H1 (cell line): ENCODE measurements around the gene CUL4A. TPM values are rescaled to one million over a fixed set of nuclear protein-coding genes. Genes with fewer than 3 reads are reported as not detected.

Experiments used
- CHD7 ChIP-seq: fragments of 300-600 bp; sonication (generic); IDR thresholded peaks from 2 replicates; pipeline ENCODE4 v1.7.1; 2012; ENCODE audit warnings: low read length, moderate library complexity, mild to moderate bottlenecking, inconsistent platforms; ENCODE audit not compliant: insufficient replicate concordance
- EP300 ChIP-seq, 2 experiments: IDR thresholded peaks; 1 replicate in 1 of 2; 2 replicates in 1 of 2; pipeline ENCODE4 v1.6.1; 2011 to 2012; ENCODE audit warnings: low read depth in 2 of 2, low read length in 2 of 2, mild to moderate bottlenecking in 2 of 2, borderline replicate concordance in 1 of 2, inconsistent platforms in 1 of 2, moderate library complexity in 1 of 2
- TBP ChIP-seq: IDR thresholded peaks from 2 replicates; pipeline ENCODE4 v1.6.1; 2011; ENCODE audit warnings: low read depth, low read length, improper control_type of control experiment
- polyA plus RNA-seq, 7 experiments: library from polyadenylated mRNA; depleted of rRNA in 3 of 7; stranded (reverse) in 5 of 7; unstranded in 2 of 7; fragments of >200 nt in 5 of 7; fragments of 200-250 nt in 2 of 7; gene quantifications; 1 replicate in 5 of 7; 2 replicates in 1 of 7; 4 replicates in 1 of 7; pipeline versions ENCODE4 v1.2.1 to v1.2.3, GENCODE V29; 2011 to 2013; ENCODE audit warnings: missing spikeins in 2 of 7, mixed read lengths in 2 of 7
- total RNA-seq: library from RNA; stranded (reverse); fragmentation: NEBNext Ultra II Directional; extraction: Animal tissue kit (Norgen Biotek cat#: 25700); gene quantifications from 2 replicates; pipeline ENCODE4 v1.2.1, GENCODE V29; 2021

Gene CUL4A
- total and polyA plus RNA-seq, 2 of the 8 experiments (the other 6 are each of a cell fraction or from before 2014, with no cell fraction given): 54.7 to 101 TPM

- no peak for TF ChIP-seq CHD7
- TF ChIP-seq TBP: no peak
- no peak for TF ChIP-seq EP300 (IDR thresholded peaks at IDR 0.05; ENCODE audit: borderline replicate concordance in 1 of 2, low read depth in 2 of 2, low read length in 2 of 2)
- TF ChIP-seq, all 59 proteins: peak for 0
Measured at GRCh38 chr13:113288880-113289279, 79.5 kb downstream of the CUL4A start (continued).
